ENCODE results near the gene CACFD1. TPM values are rescaled to one million over a fixed set of nuclear protein-coding genes. Genes with fewer than 3 reads are reported as not detected.

Gene CACFD1
- total RNA-seq = 5.8 and 9.4 TPM in 2 replicates

GRCh38 chr9:133459476-133460404, at the start of gene CACFD1:
CACFD1 (plus strand) TSS chr9:133459978; CDS start chr9:133460067, 89 bp downstream.

GRCh38 chr9:133417541-133418461, 42.0 kb upstream of the CACFD1 start, which contains the start of gene REXO4:
REXO4 (minus strand) TSS chr9:133418010; CDS start chr9:133417844, 166 bp downstream.

GRCh38 chr9:133421615-133422542, 37.9 kb upstream of the CACFD1 start, which contains the start of gene ADAMTS13:
ADAMTS13 (plus strand) TSS chr9:133422367; CDS start chr9:133422444, 77 bp downstream.

GRCh38 chr9:133478851-133479711, 19.3 kb downstream of the CACFD1 start, which contains the start of gene SLC2A6:
SLC2A6 (minus strand) TSS chr9:133479099; CDS start chr9:133479059, 40 bp downstream.

Other genes starting within 250 kb of the CACFD1 start
- gene ABO, start 184.8 kb upstream of the CACFD1 start, total RNA-seq = not detected in 2 replicates
- gene SURF6, start 123.8 kb upstream of the CACFD1 start, total RNA-seq = 12.8 and 18.4 TPM in 2 replicates
- 19.3 and 20.9 TPM in 2 replicates for gene MED22, start 111.8 kb upstream of the CACFD1 start, total RNA-seq
- gene RPL7A, start 111.8 kb upstream of the CACFD1 start, total RNA-seq = 3,220 and 5,278 TPM in 2 replicates
- gene SURF1, start 103.5 kb upstream of the CACFD1 start, total RNA-seq = 37.9 TPM in 2 replicates
- gene SURF2, start 103.4 kb upstream of the CACFD1 start, total RNA-seq = 10.0 and 14.5 TPM in 2 replicates
- 295 and 445 TPM in 2 replicates for gene SURF4, start 83.9 kb upstream of the CACFD1 start, total RNA-seq
- 0.13 and 1.4 TPM in 2 replicates for gene STKLD1, start 83.6 kb upstream of the CACFD1 start, total RNA-seq
- 14.7 and 18.2 TPM in 2 replicates for gene REXO4, start 42.0 kb upstream of the CACFD1 start, total RNA-seq
- 0.39 and 4.0 TPM in 2 replicates for gene ADAMTS13, start 37.6 kb upstream of the CACFD1 start, total RNA-seq
- gene SLC2A6, start 19.1 kb downstream of the CACFD1 start, total RNA-seq = 3.5 and 28.6 TPM in 2 replicates
- gene MYMK, start 65.0 kb downstream of the CACFD1 start, total RNA-seq = 1.0 TPM in 1 of 2 replicates, not detected in the other
- gene ADAMTSL2, start 74.7 kb downstream of the CACFD1 start, total RNA-seq = 0.26 and 2.4 TPM in 2 replicates
- gene FAM163B, start 149.4 kb downstream of the CACFD1 start, total RNA-seq = 2.2 TPM in 1 of 2 replicates, not detected in the other
- not detected in 2 replicates for gene DBH, start 176.4 kb downstream of the CACFD1 start, total RNA-seq

Data from epithelial cell of alveolus of lung (primary cell).